Liver (tissue), 3 donors: Measurements from ENCODE around the gene NTMT2.

Experiments
- CTCF ChIP-seq: fragments of 150-350 bp; IDR thresholded peaks from 2 replicates; pipeline ENCODE4 v1.5.1; 2017; ENCODE audit warnings: improper control_type of control experiment, low read depth, low read length; ENCODE audit not compliant: missing input control
- HNF4G ChIP-seq: IDR thresholded peaks from 2 replicates; pipeline ENCODE4 v1.6.1; 2016; ENCODE audit warnings: antibody characterized with exemption
- donor health status: healthy.
- donor health status: healthy.

- TF ChIP-seq HNF4G (no peak), CTCF (no peak)
These were observed 46.8 kb downstream of the NTMT2 start for GRCh38 chr1:170192546-170192945.
